GM10266 (cell line): ENCODE measurements around the gene OR4K14.
"Not testable (repeated sequence)": the region's sequence is repeated elsewhere in the genome, so short reads cannot be mapped to it uniquely, and the experiment has no call there.

Source experiments
- DNase-seq: peaks from one replicate; pipeline ENCODE4 v3.0.0; 2012; ENCODE audit errors: extremely low spot score
- CTCF ChIP-seq: IDR thresholded peaks from 2 replicates; pipeline ENCODE4 v1.5.1; 2012; ENCODE audit warnings: mild to moderate bottlenecking, low read depth; ENCODE audit not compliant: control insufficient read depth, insufficient read depth; ENCODE audit errors: missing control alignments

Gene OR4K14

GRCh38 chr14:20008156-20008555 lies 11.0 kb downstream of the OR4K14 start:
- no peak for DNase-seq
- no peak for TF ChIP-seq CTCF

GRCh38 chr14:20002319-20002718 lies 16.8 kb downstream of the OR4K14 start:
- TF ChIP-seq CTCF, result no peak
- DNase-seq, result no peak

- DNase-seq, result no peak
- TF ChIP-seq CTCF, result no peak
Observed at GRCh38 chr14:20001863-20002262, 17.2 kb downstream of the OR4K14 start, which contains the start of gene OR4Q2. Gene OR4Q2, plus strand, starts transcription at chr14:20002163.

GRCh38 chr14:19993438-19993837 lies 25.7 kb downstream of the OR4K14 start:
- TF ChIP-seq CTCF, result no peak
- no peak for DNase-seq

GRCh38 chr14:19975291-19975690 lies 43.8 kb downstream of the OR4K14 start, which contains the start of gene OR4K15:
Gene OR4K15, plus strand, starts transcription at chr14:19975591. Its CDS starts 0 bp downstream, at chr14:19975591.
- TF ChIP-seq CTCF, result no peak
- no peak for DNase-seq

GRCh38 chr14:19974844-19975243 lies 44.3 kb downstream of the OR4K14 start:
- no peak for DNase-seq
- TF ChIP-seq CTCF, result no peak

- DNase-seq, result not testable (repeated sequence)
Observed at GRCh38 chr14:19969735-19970134, 49.4 kb downstream of the OR4K14 start.
